K562 (cell line): ENCODE measurements around the gene CCDC187. TPM values are rescaled to one million over a fixed set of nuclear protein-coding genes. Genes with fewer than 3 reads are reported as not detected.
A peak's percentile ranks its signal among the peaks of the same experiment; 100 is the strongest.

Experiments used
- ATAC-seq: fragments of 200-7000 bp; cut with Tn5 transposase; 3 replicates; pipeline ENCODE4 v1.9.1; 2020; ENCODE audit warnings: moderate library complexity
- BruUV-seq: library from RNA; stranded (reverse); fragments of 400-500 nt; replicated peaks from 2 replicates; lab custom pipeline; 2021; lab: Mats Ljungman, UMichigan
- CTCF ChIA-PET: fragments of 300-600 bp; formaldehyde crosslinking; extraction: SDS; loops from one replicate; lab custom pipeline; 2021; ENCODE audit warnings: low intra/inter-chr PET ratio; lab: Yijun Ruan, JAX
- POLR2A ChIA-PET: fragments of 300-600, 350-650 bp; sonication (Branson Sonifier 250); formaldehyde crosslinking; extraction: SDS; loops from one replicate; lab custom pipeline; 2021; ENCODE audit warnings: antibody characterized with exemption, inconsistent platforms; lab: Yijun Ruan, JAX
- DNase-seq, 4 experiments: peaks; one replicate each; pipeline versions ENCODE4 v3.0.0 to v3.0.0-alpha.2; 2011 to 2018; ENCODE audit warnings: low spot score in 3 of 4, mixed read lengths in 3 of 4; ENCODE audit errors: extremely low read depth in 1 of 4
- FAIRE-seq: peaks from 2 replicates; lab custom pipeline; 2011; peaks lifted over from hg19 to GRCh38; lab: Jason Lieb, UNC
- H2AFZ ChIP-seq: 2 replicates; pipeline ENCODE4 v1.6.0; 2011; ENCODE audit warnings: low read depth, low read length, control low read depth, inconsistent platforms
- H3K27ac ChIP-seq: fragments of 200-600 bp; 3 replicates; pipeline ENCODE4 v1.8.0; 2011; ENCODE audit warnings: low read depth, mild to moderate bottlenecking, control low read depth, inconsistent platforms, low read length, moderate library complexity, mixed read lengths; ENCODE audit errors: extremely low read depth
- H3K27me3 ChIP-seq, 2 experiments: fragments of 300-600 bp in 1 of 2; 2 replicates in 1 of 2; 3 replicates in 1 of 2; pipeline versions ENCODE4 v1.6.0 to v1.8.0; 2011; ENCODE audit warnings: inconsistent platforms in 2 of 2, low read length in 2 of 2, mild to moderate bottlenecking in 1 of 2, mixed read lengths in 1 of 2, moderate library complexity in 1 of 2; ENCODE audit not compliant: control insufficient read depth in 2 of 2, insufficient read depth in 2 of 2
- H3K36me3 ChIP-seq: fragments of 300-600 bp; 3 replicates; pipeline ENCODE4 v1.8.0; 2011; ENCODE audit warnings: mild to moderate bottlenecking, low read length, inconsistent platforms; ENCODE audit not compliant: control insufficient read depth, insufficient read depth
- H3K4me1 ChIP-seq, 2 experiments: fragments of 200-600 bp in 1 of 2; replicated peaks in 1 of 2; 2 replicates in 1 of 2; 3 replicates in 1 of 2; pipeline versions ENCODE4 v1.5.1 to v1.8.0; 2011; ENCODE audit warnings: inconsistent platforms in 2 of 2, low read length in 2 of 2, mild to moderate bottlenecking in 1 of 2, mixed read lengths in 1 of 2, moderate library complexity in 1 of 2; ENCODE audit not compliant: control insufficient read depth in 2 of 2, insufficient read depth in 2 of 2
- H3K4me2 ChIP-seq: 2 replicates; pipeline ENCODE4 v1.6.1; 2011; ENCODE audit warnings: low read length, control low read depth, inconsistent platforms, mixed read lengths; ENCODE audit not compliant: insufficient read depth
- H3K4me3 ChIP-seq: fragments of 200-600 bp; sonication (generic), shearing (Covaris generic); 2 replicates; pipeline ENCODE4 v1.5.1; 2016; ENCODE audit warnings: control low read depth, inconsistent platforms
- H3K79me2 ChIP-seq: fragments of 200-600 bp; 3 replicates; pipeline ENCODE4 v1.8.0; 2011; ENCODE audit warnings: low read length, inconsistent platforms; ENCODE audit not compliant: control insufficient read depth, insufficient read depth
- H3K9ac ChIP-seq, 2 experiments: 2 replicates each; pipeline versions ENCODE4 v1.6.0 to v1.6.1; 2011; ENCODE audit warnings: low read depth in 2 of 2, low read length in 2 of 2, control low read depth in 1 of 2, inconsistent platforms in 1 of 2, mild to moderate bottlenecking in 1 of 2, mixed read lengths in 1 of 2; ENCODE audit not compliant: insufficient read depth in 1 of 2
- H3K9me1 ChIP-seq: one replicate; pipeline ENCODE4 v1.6.0; 2011; ENCODE audit warnings: inconsistent platforms, mild to moderate bottlenecking, low read length, moderate library complexity; ENCODE audit not compliant: control insufficient read depth, insufficient read depth
- H3K9me3 ChIP-seq: replicated peaks from 2 replicates; pipeline ENCODE4 v1.5.1; 2011; ENCODE audit warnings: low read depth, low read length, inconsistent platforms; ENCODE audit not compliant: control insufficient read depth, insufficient read depth
- H4K20me1 ChIP-seq: replicated peaks from 2 replicates; pipeline ENCODE4 v1.6.1; 2011; ENCODE audit warnings: low read length, inconsistent platforms, mixed read lengths; ENCODE audit not compliant: control insufficient read depth, insufficient read depth
- KAT7 ChIP-seq: sonication (generic); formaldehyde crosslinking; IDR thresholded peaks from 2 replicates; pipeline ENCODE4 v1.8.0; 2022; ENCODE audit warnings: missing genetic modification reagents, mild to moderate bottlenecking, borderline replicate concordance
- TAF9B ChIP-seq: fragments of 450-650 bp; IDR thresholded peaks from 2 replicates; pipeline ENCODE4 v1.6.1; 2018; ENCODE audit warnings: mild to moderate bottlenecking; ENCODE audit not compliant: partially characterized antibody
- ZFP1 ChIP-seq: fragments of 450-650 bp; formaldehyde crosslinking; IDR thresholded peaks from 2 replicates; pipeline ENCODE4 v1.4.0; 2020; ENCODE audit warnings: mild to moderate bottlenecking, mixed read lengths
- ZNF165 ChIP-seq: fragments of 250-450 bp; sonication (Bioruptor Pico); IDR thresholded peaks from 2 replicates; pipeline ENCODE4 v1.4.0; 2020; ENCODE audit warnings: borderline replicate concordance
- WGBS: fragments of 100-300 bp; shearing (Covaris generic); methylation state at CpG from one replicate; pipeline ENCODE4 v1.1.6; 2016; ENCODE audit warnings: low coverage, mixed read lengths; ENCODE audit not compliant: insufficient coverage; ENCODE audit errors: missing lambda C conversion rate; 5-methylcytosine and 5-hydroxymethylcytosine counted together
- in situ Hi-C: fragments of 300-500 bp; cut with MboI; formaldehyde crosslinking; loops from 4 replicates; pipeline ENCODE4 v1.15.0; 2018; ENCODE audit warnings: inconsistent platforms, mixed read lengths
- intact Hi-C: fragments of 100-400 bp; cut with micrococcal nuclease; formaldehyde crosslinking; loops from 2 replicates; pipeline ENCODE4 v1.14.2; 2022
- polyA plus RNA-seq, 8 experiments: library from polyadenylated mRNA; depleted of rRNA in 4 of 8; stranded (reverse) in 5 of 8; unstranded in 3 of 8; fragments of >200 nt; fragmentation: Nextera tagmentation in 2 of 8; fragmentation: Illumina TruSeq in 1 of 8; extraction: Ambion mirVana in 2 of 8; extraction: Trizol in 1 of 8; gene quantifications; 2 replicates each; pipeline versions ENCODE4 v1.2.1 to v1.2.3, GENCODE V29; 2011 to 2014; ENCODE audit warnings: inconsistent platforms in 1 of 8, missing spikeins in 1 of 8
- total RNA-seq, 7 experiments: library from RNA; depleted of rRNA in 6 of 7; stranded (reverse); fragments of >200 nt in 6 of 7; fragmentation: Illumina TruSeq in 2 of 7; extraction: Trizol in 2 of 7; gene quantifications; 2 replicates each; pipeline versions ENCODE4 v1.2.1 to v1.2.3, GENCODE V29; 2011 to 2021; ENCODE audit warnings: low replicate concordance in 1 of 7
- TF ChIP-seq, protein P1 (sequence below), 3 experiments: fragments of 200-800 bp in 1 of 3; fragments of 250-450 bp in 1 of 3; fragments of 450-650 bp in 1 of 3; sonication (Bioruptor Pico) in 1 of 3; sonication (Bioruptor generic) in 1 of 3; formaldehyde crosslinking in 1 of 3; IDR thresholded peaks; 2 replicates each; pipeline versions ENCODE4 v1.6.1 to v1.8.0; 2016 to 2022; ENCODE audit warnings: mild to moderate bottlenecking in 2 of 3, missing genetic modification characterization in 2 of 3, missing compliant biosample characterization in 1 of 3, moderate library complexity in 1 of 3
- TF ChIP-seq, protein P2 (sequence below), 2 experiments: fragments of 150-350 bp in 1 of 2; IDR thresholded peaks; 2 replicates each; pipeline ENCODE4 v1.6.1; 2012 to 2016; ENCODE audit warnings: low read depth in 2 of 2, low read length in 2 of 2, mild to moderate bottlenecking in 1 of 2, moderate library complexity in 1 of 2
- TF ChIP-seq, protein P3 (sequence below): fragments of 250-450 bp; sonication (Bioruptor Pico); IDR thresholded peaks from 2 replicates; pipeline ENCODE4 v1.4.0; 2020; ENCODE audit warnings: mild to moderate bottlenecking
- TF ChIP-seq, protein P4 (sequence below): sonication (generic); formaldehyde crosslinking; IDR thresholded peaks from 2 replicates; pipeline ENCODE4 v1.8.1; 2022; ENCODE audit warnings: missing genetic modification reagents
- TF ChIP-seq, protein P5 (sequence below): sonication (generic); formaldehyde crosslinking; IDR thresholded peaks from 2 replicates; pipeline ENCODE4 v1.8.1; 2023; ENCODE audit warnings: mild to moderate bottlenecking, missing genetic modification reagents, moderate library complexity

The CCDC187 gene
- total and polyA plus RNA-seq, 9 of the 15 experiments (the other 6 are each of a cell fraction or from before 2014, with no cell fraction given), result not detected

DNA sequence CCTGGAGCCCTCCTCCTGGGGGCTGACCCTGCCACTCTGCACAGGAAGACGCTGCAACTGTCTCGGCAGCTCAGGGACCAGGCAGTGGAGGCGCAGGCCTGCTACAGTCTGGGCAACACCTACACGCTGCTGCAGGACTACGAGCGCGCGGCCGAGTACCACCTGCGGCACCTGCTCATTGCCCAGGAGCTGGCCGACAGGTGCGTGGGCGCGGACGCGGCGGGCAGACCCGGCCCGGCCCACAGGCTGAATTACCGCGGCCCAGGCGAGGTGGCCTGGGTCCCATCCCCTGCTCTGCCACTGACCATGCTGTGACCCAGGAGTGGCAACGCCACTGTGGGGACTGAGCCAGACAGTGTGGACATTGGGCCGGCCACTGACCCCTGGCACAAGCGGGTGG lies 34.6 kb upstream of the CCDC187 start:
- peak overlapping the region in 1 of 2 experiments; percentile 52; a peak in 2 of 4 replicates for H3K9ac ChIP-seq
- peaks cover 22% of the 10 kb centered on the region; the same call in 1 of the 3 replicates for H3K36me3 ChIP-seq
- no peak overlapping the region for H3K27ac ChIP-seq
- peaks cover 3% of the 10 kb centered on the region for H3K9me1 ChIP-seq
- no peak overlapping the region for H2AFZ ChIP-seq
- no peak for DNase-seq
- FAIRE-seq, result no peak
- no peaks in the 10 kb centered on the region for H4K20me1 ChIP-seq
- H3K79me2 ChIP-seq, result no peaks in the 10 kb centered on the region
- intact Hi-C loops (loop anchor here (2.0 kb wide), 1 partner anchor 62 kb away; the partner anchor contains the start of gene SNAPC4), in situ Hi-C loops (loop anchor here (25.0 kb wide), 1 partner anchor 299 kb away; no protein-coding TSS in a partner anchor)
- ATAC-seq, result no peak
- ChIA-PET POLR2A (no interaction called here), CTCF (interaction anchor here (0.8 to 2.6 kb wide), 5 partner anchors 25 to 306 kb away, joined by 3 to 10 read pairs (median 5); partner anchors contain the start of genes DNLZ and SNAPC4)
- no TSS peak for BruUV-seq
- H3K4me3 ChIP-seq, result no peak overlapping the region
- H3K4me1 ChIP-seq, result peaks cover 7 to 97% of the 10 kb centered on the region in 2 experiments
- no peaks in the 10 kb centered on the region for H3K9me3 ChIP-seq
- H3K27me3 ChIP-seq, result no peaks in the 10 kb centered on the region
- H3K4me2 ChIP-seq, result no peak overlapping the region
- WGBS, result 73% methylated on average over 7 of the region's 25 CpGs
- TF ChIP-seq, protein P1, sequence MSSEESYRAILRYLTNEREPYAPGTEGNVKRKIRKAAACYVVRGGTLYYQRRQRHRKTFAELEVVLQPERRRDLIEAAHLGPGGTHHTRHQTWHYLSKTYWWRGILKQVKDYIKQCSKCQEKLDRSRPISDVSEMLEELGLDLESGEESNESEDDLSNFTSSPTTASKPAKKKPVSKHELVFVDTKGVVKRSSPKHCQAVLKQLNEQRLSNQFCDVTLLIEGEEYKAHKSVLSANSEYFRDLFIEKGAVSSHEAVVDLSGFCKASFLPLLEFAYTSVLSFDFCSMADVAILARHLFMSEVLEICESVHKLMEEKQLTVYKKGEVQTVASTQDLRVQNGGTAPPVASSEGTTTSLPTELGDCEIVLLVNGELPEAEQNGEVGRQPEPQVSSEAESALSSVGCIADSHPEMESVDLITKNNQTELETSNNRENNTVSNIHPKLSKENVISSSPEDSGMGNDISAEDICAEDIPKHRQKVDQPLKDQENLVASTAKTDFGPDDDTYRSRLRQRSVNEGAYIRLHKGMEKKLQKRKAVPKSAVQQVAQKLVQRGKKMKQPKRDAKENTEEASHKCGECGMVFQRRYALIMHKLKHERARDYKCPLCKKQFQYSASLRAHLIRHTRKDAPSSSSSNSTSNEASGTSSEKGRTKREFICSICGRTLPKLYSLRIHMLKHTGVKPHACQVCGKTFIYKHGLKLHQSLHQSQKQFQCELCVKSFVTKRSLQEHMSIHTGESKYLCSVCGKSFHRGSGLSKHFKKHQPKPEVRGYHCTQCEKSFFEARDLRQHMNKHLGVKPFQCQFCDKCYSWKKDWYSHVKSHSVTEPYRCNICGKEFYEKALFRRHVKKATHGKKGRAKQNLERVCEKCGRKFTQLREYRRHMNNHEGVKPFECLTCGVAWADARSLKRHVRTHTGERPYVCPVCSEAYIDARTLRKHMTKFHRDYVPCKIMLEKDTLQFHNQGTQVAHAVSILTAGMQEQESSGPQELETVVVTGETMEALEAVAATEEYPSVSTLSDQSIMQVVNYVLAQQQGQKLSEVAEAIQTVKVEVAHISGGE (CRISPR knock-in tag; IDR thresholded peaks at IDR 0.05), result no peak
- TF ChIP-seq ZFP1 (CRISPR knock-in tag) (no peak), TAF9B (no peak), KAT7 (CRISPR knock-in tag) (no peak), ZNF165 (CRISPR knock-in tag) (no peak)
- TF ChIP-seq, protein P2, sequence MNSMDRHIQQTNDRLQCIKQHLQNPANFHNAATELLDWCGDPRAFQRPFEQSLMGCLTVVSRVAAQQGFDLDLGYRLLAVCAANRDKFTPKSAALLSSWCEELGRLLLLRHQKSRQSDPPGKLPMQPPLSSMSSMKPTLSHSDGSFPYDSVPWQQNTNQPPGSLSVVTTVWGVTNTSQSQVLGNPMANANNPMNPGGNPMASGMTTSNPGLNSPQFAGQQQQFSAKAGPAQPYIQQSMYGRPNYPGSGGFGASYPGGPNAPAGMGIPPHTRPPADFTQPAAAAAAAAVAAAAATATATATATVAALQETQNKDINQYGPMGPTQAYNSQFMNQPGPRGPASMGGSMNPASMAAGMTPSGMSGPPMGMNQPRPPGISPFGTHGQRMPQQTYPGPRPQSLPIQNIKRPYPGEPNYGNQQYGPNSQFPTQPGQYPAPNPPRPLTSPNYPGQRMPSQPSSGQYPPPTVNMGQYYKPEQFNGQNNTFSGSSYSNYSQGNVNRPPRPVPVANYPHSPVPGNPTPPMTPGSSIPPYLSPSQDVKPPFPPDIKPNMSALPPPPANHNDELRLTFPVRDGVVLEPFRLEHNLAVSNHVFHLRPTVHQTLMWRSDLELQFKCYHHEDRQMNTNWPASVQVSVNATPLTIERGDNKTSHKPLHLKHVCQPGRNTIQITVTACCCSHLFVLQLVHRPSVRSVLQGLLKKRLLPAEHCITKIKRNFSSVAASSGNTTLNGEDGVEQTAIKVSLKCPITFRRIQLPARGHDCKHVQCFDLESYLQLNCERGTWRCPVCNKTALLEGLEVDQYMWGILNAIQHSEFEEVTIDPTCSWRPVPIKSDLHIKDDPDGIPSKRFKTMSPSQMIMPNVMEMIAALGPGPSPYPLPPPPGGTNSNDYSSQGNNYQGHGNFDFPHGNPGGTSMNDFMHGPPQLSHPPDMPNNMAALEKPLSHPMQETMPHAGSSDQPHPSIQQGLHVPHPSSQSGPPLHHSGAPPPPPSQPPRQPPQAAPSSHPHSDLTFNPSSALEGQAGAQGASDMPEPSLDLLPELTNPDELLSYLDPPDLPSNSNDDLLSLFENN (IDR thresholded peaks at IDR 0.05; ENCODE audit: low read depth in 2 of 2, low read length in 2 of 2), result no peak
- TF ChIP-seq, protein P3, sequence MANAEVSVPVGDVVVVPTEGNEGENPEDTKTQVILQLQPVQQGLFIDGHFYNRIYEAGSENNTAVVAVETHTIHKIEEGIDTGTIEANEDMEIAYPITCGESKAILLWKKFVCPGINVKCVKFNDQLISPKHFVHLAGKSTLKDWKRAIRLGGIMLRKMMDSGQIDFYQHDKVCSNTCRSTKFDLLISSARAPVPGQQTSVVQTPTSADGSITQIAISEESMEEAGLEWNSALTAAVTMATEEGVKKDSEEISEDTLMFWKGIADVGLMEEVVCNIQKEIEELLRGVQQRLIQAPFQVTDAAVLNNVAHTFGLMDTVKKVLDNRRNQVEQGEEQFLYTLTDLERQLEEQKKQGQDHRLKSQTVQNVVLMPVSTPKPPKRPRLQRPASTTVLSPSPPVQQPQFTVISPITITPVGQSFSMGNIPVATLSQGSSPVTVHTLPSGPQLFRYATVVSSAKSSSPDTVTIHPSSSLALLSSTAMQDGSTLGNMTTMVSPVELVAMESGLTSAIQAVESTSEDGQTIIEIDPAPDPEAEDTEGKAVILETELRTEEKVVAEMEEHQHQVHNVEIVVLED (CRISPR knock-in tag), result no peak
- TF ChIP-seq, protein P4, sequence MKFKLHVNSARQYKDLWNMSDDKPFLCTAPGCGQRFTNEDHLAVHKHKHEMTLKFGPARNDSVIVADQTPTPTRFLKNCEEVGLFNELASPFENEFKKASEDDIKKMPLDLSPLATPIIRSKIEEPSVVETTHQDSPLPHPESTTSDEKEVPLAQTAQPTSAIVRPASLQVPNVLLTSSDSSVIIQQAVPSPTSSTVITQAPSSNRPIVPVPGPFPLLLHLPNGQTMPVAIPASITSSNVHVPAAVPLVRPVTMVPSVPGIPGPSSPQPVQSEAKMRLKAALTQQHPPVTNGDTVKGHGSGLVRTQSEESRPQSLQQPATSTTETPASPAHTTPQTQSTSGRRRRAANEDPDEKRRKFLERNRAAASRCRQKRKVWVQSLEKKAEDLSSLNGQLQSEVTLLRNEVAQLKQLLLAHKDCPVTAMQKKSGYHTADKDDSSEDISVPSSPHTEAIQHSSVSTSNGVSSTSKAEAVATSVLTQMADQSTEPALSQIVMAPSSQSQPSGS, result no peak
- TF ChIP-seq, protein P5, sequence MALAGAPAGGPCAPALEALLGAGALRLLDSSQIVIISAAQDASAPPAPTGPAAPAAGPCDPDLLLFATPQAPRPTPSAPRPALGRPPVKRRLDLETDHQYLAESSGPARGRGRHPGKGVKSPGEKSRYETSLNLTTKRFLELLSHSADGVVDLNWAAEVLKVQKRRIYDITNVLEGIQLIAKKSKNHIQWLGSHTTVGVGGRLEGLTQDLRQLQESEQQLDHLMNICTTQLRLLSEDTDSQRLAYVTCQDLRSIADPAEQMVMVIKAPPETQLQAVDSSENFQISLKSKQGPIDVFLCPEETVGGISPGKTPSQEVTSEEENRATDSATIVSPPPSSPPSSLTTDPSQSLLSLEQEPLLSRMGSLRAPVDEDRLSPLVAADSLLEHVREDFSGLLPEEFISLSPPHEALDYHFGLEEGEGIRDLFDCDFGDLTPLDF (CRISPR knock-in tag), result no peak
